Measurements from ENCODE around the gene ATRNL1.

The ATRNL1 gene

GRCh38 chr10:115606086-115606485 is 512.9 kb downstream of the ATRNL1 start:
- DNase-seq (ENCODE audit: low spot score) = no peak

DNA sequence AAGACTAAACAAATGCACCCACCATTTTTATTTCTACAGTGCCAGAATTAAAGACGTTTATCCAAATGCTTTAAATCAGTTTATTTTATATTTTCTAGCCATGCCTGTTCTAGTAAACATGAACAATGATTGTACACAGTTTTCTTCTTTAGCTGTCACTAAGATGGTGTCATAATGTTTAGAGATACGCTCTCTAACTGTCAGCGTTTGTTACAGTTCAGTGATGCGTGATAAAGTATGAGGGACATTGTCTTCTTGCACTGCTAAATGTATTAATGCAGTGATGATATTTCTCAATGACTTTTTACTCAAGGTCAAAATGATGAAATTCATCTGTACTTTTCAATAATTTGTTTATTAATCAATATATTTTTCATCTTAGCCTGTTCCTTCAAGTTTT is 513.6 kb downstream of the ATRNL1 start:
- no peak for DNase-seq (ENCODE audit: low spot score)

- DNase-seq (ENCODE audit: low spot score) = no peak
These were observed 531.3 kb downstream of the ATRNL1 start for GRCh38 chr10:115624448-115624847.

DNA sequence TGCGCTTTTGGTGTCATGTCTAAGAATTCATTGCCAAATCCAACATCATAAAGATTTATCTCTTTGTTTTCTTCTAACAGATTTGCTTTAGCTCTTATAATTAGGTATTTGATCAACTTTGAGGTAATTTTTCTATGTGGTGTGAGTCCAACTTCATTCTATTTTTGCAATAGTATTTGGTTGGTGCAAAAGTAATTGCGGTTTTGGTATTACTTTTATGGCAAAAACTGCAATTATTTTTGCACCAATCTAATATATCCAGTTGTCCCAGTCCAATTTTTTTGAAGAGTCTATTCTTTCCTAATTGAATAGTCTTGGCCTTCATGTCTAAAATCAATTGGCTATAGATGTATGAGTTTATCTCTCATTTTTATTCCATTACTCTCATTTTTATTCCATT is 535.5 kb downstream of the ATRNL1 start:
- no peak for DNase-seq (ENCODE audit: low spot score)

GRCh38 chr10:115638246-115638645 is 545.1 kb downstream of the ATRNL1 start:
- DNase-seq (ENCODE audit: low spot score) = no peak

- DNase-seq (ENCODE audit: low spot score) = no peak
These were observed 556.1 kb downstream of the ATRNL1 start for GRCh38 chr10:115649217-115649616.

DNA sequence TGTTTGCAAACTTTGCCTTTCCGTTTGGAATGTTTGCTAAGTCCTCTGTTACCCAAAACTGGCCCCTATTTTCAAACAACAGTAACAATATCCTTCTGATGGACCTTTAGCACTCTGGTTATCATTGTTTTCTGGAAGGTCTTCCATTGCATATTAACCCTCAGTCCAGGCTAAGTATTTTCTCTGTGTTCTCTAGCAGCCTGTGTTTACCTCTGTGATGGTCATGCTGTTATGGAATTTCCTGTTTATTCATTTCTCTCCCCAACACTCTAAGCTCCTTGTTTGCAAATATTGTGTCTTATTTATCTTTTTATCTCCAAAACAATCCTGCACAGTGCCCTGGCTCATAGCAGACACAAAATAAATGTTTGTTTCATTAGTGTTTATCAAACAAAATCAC is 560.3 kb downstream of the ATRNL1 start:
- no peak for DNase-seq (ENCODE audit: low spot score)

- DNase-seq (ENCODE audit: low spot score) = peak; percentile 5
These were observed 561.8 kb downstream of the ATRNL1 start for GRCh38 chr10:115654961-115655360.

DNA sequence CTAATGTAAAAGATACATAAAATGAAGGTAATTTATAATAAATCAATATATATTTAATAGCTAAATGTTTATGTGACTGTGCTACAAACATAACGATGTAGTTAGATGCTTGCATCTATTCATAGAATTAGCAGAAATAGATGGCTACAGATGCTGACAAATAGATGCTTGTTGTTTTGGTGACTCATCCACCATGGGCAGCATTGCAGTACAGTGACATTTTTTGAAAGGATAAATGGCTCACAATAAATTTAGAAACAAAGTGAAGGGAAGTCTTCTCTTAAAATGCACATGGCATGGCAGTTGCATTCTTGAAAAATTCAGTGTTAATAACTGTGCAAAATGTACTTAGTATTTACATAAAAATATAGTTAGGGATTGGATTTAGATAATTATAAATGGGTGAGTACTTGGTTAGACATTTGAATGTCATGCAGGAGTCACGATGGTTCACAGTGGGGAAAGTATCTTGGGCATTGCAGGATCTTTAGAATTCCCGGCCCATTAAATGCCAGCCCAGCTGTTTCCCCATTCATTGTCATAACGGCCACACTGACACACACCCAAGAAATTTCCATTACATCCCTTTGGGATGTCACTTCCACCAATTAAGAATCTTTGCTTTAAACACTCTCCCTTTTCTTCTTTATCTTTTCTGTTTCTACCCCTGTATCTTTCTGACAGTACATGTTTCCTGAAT is 564.1 kb downstream of the ATRNL1 start:
- DNase-seq (ENCODE audit: low spot score) = peak; percentile 8

GRCh38 chr10:115659616-115660015 is 566.5 kb downstream of the ATRNL1 start:
- DNase-seq (ENCODE audit: low spot score) = no peak

- no peak for DNase-seq (ENCODE audit: low spot score)
These were observed 567.2 kb downstream of the ATRNL1 start for GRCh38 chr10:115660391-115660790.

DNA sequence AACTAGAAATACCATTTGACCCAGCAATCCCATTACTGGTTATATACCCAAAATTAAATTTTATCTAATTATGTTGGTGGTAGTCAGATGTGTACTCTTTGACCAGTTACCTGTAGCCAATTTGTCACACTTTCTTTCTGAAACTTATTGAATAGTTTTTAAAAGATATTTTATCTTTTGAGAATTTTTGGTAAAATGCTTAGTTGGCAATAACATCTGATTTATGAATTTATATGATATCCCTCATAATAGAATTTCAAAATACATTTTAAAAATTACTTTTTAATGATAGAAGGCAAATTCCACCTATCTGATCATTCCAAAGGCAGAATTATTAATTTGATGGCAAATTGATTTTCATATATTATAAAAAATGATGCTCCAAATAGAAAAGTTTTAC is 569.3 kb downstream of the ATRNL1 start:
- no peak for DNase-seq (ENCODE audit: low spot score)

- DNase-seq (ENCODE audit: low spot score) = no peak
These were observed 572.4 kb downstream of the ATRNL1 start for GRCh38 chr10:115665549-115665948.

GRCh38 chr10:115674496-115674895 is 581.3 kb downstream of the ATRNL1 start:
- no peak for DNase-seq (ENCODE audit: low spot score)

DNA sequence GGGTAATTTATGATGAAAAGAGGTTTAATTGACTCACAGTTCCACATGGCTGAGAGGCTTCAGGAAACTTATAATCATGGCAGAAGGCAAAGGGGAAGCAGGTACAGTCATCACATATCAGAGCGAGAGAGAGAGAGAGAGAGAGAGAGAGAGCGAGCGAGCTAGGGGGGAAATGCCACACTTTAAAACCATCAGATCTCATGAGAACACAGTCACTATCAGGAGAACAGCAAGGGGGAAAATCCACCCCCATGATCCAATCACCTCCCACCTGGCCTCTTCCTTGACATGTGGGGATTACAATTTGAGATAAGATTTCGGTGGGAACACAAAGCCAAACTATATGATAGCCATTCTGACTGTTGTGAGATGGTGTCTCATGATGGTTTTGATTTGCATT is 603.6 kb downstream of the ATRNL1 start:
- no peak for DNase-seq (ENCODE audit: low spot score)

- DNase-seq (ENCODE audit: low spot score) = no peak
These were observed 612.9 kb downstream of the ATRNL1 start for GRCh38 chr10:115706026-115706425.

GRCh38 chr10:115706488-115707076 is 613.4 kb downstream of the ATRNL1 start:
- peak; percentile 11 for DNase-seq (ENCODE audit: low spot score)

GRCh38 chr10:115710136-115710535 is 617.0 kb downstream of the ATRNL1 start:
- DNase-seq (ENCODE audit: low spot score) = no peak

DNA sequence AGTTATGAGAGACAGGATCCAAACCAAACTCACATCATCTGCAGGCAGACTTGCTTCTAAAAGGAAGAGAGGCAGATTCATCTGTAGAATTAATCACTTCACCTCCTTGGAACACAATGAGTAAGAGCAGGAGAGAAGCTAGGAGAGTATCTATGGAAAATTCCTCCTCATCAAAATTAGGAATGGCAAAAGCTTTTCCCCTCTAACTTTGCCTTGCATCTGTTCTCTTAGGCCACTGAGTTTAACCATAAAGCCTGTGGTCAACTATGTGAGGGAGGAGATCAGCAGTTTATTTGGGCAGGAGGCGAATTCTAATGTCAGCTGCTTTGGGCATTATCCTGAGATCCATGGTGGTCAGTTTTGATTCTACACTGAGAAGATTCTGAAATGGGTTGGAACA is 618.1 kb downstream of the ATRNL1 start:
- no peak for DNase-seq (ENCODE audit: low spot score)

GRCh38 chr10:115720121-115720520 is 627.0 kb downstream of the ATRNL1 start:
- no peak for DNase-seq (ENCODE audit: low spot score)

DNA sequence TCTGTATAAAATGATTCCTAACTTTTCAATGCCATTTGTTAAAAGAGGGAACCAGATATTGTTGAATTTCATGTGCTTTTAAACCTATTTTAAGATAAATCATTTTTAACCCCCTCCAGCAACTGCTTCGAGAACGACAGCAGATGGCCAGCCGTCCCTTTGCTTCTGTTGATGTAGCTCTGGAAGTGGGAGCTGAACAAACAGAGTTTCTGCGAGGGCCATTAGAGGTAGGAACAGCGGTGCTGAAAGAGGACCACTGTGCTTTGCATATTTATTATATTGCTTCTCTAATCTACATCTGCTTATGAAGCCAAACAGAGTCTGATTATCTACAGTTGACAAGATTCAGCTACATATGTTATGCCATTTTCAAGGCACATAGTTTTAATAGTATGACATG is 634.0 kb downstream of the ATRNL1 start:
- no peak for DNase-seq (ENCODE audit: low spot score)

DNA sequence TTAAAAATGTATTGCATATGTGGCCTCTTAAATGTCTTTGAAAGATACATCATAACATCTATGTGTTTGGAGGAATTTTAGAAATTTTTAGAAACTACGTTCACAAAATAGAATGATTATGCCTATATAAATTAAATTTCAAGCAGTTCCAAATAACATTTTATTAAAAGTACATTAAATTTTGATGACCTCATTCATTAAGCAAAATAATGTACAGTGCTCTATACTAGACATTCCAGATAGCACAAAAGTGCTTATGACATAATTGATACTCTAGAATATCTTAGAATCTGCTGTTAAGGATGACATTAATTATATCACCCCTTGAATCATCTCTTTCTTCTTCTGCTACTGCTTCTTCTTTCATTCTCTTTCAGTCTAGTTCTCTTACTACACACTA is 650.9 kb downstream of the ATRNL1 start:
- no peak for DNase-seq (ENCODE audit: low spot score)

DNA sequence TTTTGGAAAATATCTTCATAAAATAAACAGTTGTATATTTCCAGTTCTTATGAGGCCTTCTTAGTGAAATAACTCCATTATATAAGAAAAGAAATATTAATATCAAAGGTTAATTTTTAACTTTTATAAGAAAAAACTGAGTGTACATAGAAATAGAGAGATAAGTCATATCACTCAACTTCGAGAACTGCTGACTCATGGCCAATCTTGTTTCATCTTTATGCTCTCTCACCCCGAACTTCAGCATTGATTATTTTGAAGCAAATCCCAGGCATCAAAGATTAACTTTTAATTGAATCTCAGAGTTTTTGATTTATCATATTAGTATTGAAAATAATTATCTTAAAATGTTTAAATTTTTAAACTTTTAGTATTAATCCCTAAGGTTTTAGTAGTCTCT is 652.8 kb downstream of the ATRNL1 start:
- DNase-seq (ENCODE audit: low spot score) = no peak

GRCh38 chr10:115747811-115748210 is 654.6 kb downstream of the ATRNL1 start:
- DNase-seq (ENCODE audit: low spot score) = no peak
